Activated gamma-delta T cell treated with Interleukin-2 at 50 U/mL for 16 hours (primary cell): Measurements from ENCODE around the gene LPIN1.
"Not testable (repeated sequence)": the region's sequence is repeated elsewhere in the genome, so short reads cannot be mapped to it uniquely, and the experiment has no call there.

Experiments
- DNase-seq: peaks from one replicate; pipeline ENCODE4 v3.0.0-alpha.2; 2020

Gene LPIN1

GRCh38 chr2:11745613-11746375 lies 638 bp upstream of the LPIN1 start:
- DNase-seq = no peak

- no peak for DNase-seq
These were observed 501 bp downstream of the LPIN1 start for GRCh38 chr2:11746807-11747459.

DNA sequence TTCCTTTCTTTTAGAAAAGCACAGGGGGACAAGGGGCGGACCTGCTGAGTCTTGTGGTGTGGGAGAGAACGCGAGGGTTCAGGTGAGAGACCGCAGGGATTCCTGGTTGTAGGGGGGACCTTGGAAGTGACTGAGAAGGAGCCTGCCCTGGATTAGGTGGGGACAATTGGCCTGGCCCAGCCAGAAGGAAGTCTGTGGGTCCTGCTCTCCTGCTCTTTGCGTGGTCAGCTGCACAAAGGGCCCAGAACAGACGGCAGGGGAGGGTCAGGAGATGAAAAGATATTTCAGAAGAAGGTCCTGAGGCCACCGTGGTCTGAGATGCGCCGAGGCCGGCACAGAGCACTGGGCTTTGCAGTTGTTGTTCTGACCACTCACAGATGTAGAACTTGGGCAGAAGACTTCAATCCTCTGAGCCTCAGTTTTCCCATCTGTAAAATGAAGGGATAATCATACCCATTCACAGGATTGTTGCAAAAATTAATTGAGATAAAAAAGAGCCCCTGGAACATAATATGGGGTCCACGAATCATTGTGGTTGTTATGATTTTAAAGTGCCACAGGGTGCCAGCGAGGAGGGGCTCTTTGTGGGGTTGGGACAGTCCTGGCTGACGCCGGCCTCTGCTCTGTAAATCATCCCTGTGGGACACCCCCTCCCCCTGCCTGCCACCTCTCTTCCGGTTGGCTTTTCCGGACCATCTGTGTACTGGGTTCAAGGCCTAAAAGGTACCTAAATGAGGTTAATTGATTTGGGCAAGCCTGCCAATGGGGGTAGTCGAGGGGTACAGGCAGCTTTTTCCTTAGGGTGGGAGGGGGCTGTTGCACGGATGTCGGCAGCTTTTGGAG lies 1.8 kb downstream of the LPIN1 start:
- DNase-seq = no peak

GRCh38 chr2:11748861-11749645 lies 2.6 kb downstream of the LPIN1 start:
- no peak for DNase-seq

DNA sequence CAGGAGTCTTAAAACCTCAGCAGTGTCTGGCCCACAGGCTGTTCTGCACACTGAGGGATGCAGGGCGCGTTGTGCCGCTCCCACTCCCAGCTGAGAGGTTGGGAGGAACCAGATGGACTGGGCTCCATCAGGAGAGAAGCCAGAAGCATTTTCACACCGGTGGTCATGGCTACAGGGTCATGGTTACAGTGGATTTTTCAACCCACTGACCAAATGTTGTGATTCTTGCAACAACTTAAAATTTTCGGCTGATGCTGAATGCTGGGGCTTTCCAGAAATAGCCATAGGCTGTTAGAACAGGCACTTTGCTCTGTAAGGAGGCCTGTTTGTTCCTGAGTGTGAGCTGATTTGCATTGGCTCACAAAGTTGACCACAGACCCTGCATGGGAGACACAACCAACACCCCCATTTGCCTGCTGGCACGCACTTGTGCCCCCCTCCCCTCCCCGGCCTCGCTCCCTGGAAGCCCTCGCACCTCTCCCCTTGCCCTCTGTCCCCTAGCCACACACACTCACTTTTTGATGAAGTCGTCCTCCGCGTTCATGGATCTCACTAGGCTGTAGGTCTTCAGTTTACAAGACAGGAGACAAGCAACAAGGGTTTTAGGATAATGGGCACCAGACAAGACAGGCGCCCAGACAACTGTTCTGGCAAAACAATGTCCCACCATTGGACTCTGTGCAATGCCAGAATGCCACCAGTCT lies 3.4 kb downstream of the LPIN1 start:
- DNase-seq = no peak

DNA sequence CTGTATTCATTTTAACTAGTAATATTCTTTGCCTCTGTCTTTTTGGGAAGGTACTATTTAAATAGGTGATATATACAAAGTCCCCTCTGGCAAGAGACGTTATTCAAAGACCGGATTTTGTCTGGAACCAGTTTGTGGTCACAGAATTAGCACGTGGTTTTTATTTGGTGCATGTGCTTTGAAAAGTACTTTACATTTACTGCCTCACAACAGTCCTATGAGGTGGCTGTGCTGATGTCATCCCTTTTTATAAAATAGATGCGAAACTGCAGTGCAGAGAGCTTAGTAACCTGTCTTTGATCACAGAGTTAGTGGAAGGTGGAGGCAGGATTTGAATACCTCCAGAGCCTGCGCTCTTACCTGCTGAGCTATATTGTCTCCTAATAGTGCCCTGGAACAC lies 4.0 kb downstream of the LPIN1 start:
- DNase-seq = peak; percentile 46

- DNase-seq = no peak
These were observed 4.5 kb downstream of the LPIN1 start for GRCh38 chr2:11750917-11751316.

DNA sequence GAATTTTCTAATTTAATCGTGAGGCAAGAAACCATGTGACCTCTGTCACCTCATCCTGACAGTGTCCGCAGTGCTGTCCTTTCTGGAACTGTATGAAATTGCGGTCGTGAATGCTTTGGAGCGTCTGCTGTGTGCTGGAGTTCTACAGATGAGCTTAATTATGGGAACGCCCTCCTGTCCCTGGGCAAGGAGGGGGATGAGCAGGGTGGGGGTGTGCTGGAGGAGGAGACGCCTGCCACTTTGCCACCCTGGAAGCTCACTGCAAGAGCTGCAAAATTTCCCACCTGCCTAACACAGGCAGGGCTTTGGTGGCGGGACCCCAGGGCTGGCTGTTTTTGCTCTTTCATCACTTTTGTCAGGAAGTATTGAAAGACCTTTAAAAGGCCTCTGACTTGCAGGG lies 6.5 kb downstream of the LPIN1 start:
- DNase-seq = no peak

- DNase-seq = no peak
These were observed 7.0 kb downstream of the LPIN1 start for GRCh38 chr2:11753452-11753885.

DNA sequence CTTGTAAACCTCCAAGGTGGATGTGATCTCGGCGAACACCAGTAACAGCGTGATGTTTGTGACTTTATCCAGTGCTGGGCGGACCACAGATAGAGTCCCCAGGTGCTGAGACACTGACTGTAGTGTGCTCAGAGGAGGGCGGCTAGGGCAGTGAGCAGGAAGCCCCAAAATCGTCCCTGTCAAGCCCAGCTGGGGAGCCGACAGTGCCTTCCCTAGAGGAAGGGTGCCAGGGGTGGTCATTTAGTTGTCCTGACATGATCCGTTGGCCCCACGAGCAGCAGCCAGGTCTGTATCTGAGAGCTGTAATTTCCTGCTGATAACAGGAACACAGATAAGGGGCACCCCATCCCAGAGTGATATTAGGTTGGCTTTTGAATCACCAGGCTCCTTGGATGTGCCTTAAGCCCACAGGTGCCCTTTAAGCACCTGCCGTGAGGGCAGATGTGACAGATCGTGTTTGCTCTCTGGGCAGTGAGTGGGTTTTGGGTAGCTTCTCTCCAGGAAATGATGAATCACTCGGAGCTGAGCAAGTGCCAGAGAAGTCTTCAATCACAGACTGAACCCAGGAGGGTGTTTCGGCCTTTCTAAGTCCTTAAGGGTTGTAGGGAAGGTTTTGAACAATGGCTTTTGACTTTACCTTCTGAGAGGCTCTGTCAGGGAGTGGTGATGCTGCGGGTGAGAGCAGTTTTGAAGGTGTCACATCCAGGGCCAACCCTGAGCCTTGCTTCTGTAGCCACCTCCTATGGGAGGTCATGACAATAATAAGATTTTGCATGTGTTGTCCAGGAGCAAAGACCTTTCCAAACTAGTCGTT lies 7.7 kb downstream of the LPIN1 start:
- DNase-seq = peak; percentile 68

DNA sequence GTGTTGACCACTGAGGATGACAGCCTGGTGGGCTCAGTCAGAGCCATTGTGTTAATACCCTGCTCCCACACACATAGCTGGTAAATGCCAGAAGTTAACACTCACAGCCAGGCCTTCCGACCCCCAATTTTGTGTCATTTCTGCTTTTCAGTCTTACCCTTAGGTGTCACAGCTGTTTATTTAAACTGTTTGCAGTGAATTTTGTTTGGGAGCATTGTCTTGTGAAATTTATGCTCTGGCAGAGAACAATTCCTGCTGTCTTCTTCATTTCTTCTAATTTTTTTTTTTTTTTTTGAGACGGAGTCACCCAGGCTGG lies 8.2 kb downstream of the LPIN1 start:
- DNase-seq = no peak

DNA sequence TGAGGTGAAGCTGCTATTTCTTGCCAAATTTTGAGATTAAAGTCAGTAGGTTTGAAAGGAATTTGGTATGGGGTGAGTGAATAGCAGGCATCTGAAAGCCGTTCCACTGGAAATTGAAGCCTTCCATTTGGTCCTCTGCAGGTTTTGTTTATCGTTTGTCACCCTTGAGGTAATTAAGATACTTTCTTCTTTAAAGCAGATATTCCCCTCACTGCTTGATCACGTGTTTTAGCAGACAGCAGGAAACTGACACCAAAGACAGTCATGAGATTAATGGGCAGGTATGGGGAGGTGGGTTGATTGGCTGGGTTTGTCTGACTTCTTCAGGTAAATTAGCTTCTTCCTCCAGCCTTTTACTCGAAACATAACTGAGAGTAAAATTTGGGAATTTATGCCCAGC lies 10.7 kb downstream of the LPIN1 start:
- DNase-seq = no peak

DNA sequence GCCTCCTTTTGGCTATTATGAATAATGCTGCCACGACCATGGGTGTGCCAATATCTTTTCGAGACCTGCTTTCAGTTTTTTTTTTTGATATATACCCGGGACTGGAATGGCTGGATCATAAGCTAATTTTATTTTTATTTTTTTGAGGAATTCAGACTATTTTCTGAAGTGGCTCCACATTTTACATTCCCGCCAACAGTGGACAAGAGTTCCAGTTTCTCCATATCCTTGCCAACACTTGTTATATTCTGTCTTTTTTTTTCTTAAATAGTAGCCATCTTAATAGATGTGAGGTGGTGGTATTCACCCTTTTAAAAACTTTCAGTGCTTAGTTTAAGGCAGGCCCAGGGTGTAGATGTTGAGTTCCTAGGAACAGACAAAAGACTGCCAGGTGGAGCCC lies 11.8 kb downstream of the LPIN1 start:
- no peak for DNase-seq

- DNase-seq = no peak
These were observed 12.2 kb downstream of the LPIN1 start for GRCh38 chr2:11758647-11759046.

GRCh38 chr2:11759182-11759975 lies 12.9 kb downstream of the LPIN1 start:
- DNase-seq = not testable (repeated sequence)

DNA sequence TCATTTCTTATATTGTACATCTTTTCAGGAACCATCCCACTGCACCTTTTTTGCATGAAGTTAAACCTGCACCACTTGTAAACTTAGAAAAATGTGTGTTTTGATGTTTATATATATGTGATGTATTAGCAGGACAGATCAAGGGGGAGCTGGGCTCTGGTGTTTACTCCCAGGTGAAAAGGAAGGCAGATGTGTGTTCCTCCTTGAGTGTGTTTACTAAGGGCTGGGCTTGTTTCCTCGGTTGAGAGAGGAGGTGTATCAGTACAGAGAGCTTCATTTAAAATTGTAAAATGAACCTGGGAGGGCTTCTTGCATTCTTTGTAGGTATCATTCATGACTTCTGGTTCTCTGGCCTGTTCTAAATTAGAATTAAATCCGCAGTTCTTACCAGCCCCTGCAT lies 14.8 kb downstream of the LPIN1 start:
- no peak for DNase-seq

GRCh38 chr2:11762031-11762430 lies 15.6 kb downstream of the LPIN1 start:
- DNase-seq = no peak

GRCh38 chr2:11762799-11763461 lies 16.5 kb downstream of the LPIN1 start:
- no peak for DNase-seq

- DNase-seq = no peak
These were observed 17.9 kb downstream of the LPIN1 start for GRCh38 chr2:11764359-11764758.

DNA sequence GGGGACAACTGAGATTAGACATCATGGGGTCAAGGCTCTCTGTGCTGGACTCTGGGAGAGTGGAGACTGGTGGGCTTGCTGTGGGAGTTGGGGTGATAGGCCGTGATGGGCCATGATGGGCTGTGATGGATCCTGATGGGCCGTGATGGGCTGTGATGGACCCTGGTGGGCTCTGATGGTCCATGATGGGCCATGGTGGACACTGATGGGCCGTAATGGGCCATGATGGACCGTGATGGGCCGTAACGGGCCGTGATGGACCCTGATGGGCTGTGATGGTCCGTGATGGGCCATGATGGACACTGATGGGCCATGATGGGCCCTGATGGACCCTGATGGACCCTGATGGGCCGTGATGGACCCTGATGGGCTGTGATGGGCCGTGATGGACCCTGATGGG lies 18.5 kb downstream of the LPIN1 start:
- no peak for DNase-seq
